Panc1 (cell line): ENCODE measurements around the gene EMB.

Source experiments
- POLR2AphosphoS5 ChIP-seq: IDR thresholded peaks from 2 replicates; pipeline ENCODE4 v1.6.1; 2012; ENCODE audit warnings: mild to moderate bottlenecking, low read depth, low read length, moderate library complexity
- REST ChIP-seq, 2 experiments: IDR thresholded peaks; 2 replicates each; pipeline ENCODE4 v1.6.1; 2011 to 2012; ENCODE audit warnings: low read depth in 2 of 2, control low read depth in 1 of 2, low read length in 1 of 2, mild to moderate bottlenecking in 1 of 2, moderate library complexity in 1 of 2; ENCODE audit not compliant: insufficient read depth in 1 of 2
- SIN3A ChIP-seq: IDR thresholded peaks from 2 replicates; pipeline ENCODE4 v1.6.1; 2012; ENCODE audit warnings: low read depth, mild to moderate bottlenecking, low read length, moderate library complexity, borderline replicate concordance; ENCODE audit not compliant: insufficient read depth
- TCF7L2 ChIP-seq: IDR thresholded peaks from 2 replicates; pipeline ENCODE4 v1.6.1; 2011; ENCODE audit warnings: mild to moderate bottlenecking, low read depth, low read length, inconsistent platforms
- TF ChIP-seq, protein P1 (sequence below): fragments of 450-650 bp; IDR thresholded peaks from 2 replicates; pipeline ENCODE4 v1.5.1; 2017; ENCODE audit warnings: mild to moderate bottlenecking

DNA sequence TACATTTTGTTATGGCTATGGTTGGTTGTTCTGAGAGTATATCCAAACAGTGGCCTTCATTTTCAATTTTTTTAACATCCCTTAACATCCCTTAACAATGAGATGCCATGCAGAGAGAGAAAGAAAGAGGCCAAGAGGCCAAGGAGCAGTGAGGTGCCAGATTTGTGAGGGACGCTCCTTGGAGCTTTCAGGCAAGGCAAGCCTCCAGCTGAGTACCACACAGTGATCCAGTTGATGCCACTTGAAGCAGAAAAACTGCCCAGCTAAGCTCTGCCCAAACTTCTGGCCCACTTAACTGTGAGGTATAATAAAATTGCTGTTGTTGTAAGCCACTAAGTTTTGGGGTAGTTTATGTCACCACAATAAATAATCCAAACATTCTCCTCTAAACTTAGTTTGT, 22.6 kb upstream of the EMB start:
- TF ChIP-seq, protein P1, sequence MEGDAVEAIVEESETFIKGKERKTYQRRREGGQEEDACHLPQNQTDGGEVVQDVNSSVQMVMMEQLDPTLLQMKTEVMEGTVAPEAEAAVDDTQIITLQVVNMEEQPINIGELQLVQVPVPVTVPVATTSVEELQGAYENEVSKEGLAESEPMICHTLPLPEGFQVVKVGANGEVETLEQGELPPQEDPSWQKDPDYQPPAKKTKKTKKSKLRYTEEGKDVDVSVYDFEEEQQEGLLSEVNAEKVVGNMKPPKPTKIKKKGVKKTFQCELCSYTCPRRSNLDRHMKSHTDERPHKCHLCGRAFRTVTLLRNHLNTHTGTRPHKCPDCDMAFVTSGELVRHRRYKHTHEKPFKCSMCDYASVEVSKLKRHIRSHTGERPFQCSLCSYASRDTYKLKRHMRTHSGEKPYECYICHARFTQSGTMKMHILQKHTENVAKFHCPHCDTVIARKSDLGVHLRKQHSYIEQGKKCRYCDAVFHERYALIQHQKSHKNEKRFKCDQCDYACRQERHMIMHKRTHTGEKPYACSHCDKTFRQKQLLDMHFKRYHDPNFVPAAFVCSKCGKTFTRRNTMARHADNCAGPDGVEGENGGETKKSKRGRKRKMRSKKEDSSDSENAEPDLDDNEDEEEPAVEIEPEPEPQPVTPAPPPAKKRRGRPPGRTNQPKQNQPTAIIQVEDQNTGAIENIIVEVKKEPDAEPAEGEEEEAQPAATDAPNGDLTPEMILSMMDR, result no peak
- TF ChIP-seq REST (IDR thresholded peaks at IDR 0.05; ENCODE audit: insufficient read depth in 1 of 2, low read depth in 2 of 2, low read length in 1 of 2), result no peak
- TF ChIP-seq POLR2AphosphoS5, result no peak
- no peak for TF ChIP-seq TCF7L2
- no peak for TF ChIP-seq SIN3A
